HEK293 (cell line): ENCODE measurements around the gene EEFSEC.

Experiments used
- CTCF ChIA-PET: fragments of 350-600 bp; formaldehyde crosslinking; extraction: SDS; loops from one replicate; lab custom pipeline; 2021; ENCODE audit warnings: antibody characterized with exemption; lab: Yijun Ruan, JAX
- POLR2A ChIA-PET: fragments of 300-600 bp; formaldehyde crosslinking; extraction: SDS; loops from one replicate; lab custom pipeline; 2020; ENCODE audit warnings: antibody characterized with exemption, inconsistent platforms; lab: Yijun Ruan, JAX
- H3K27ac ChIP-seq: fragments of 200-500 bp; sonication (Bioruptor generic); 2 replicates; pipeline ENCODE4 v1.5.1; 2014; ENCODE audit warnings: low read depth, low read length, control low read depth, inconsistent platforms; ENCODE audit errors: extremely low read depth
- H3K36me3 ChIP-seq, 2 experiments: fragments of 200-500 bp in 1 of 2; sonication (Bioruptor generic) in 1 of 2; 1 replicate in 1 of 2; 2 replicates in 1 of 2; pipeline ENCODE4 v1.5.1; 2014 to 2017; ENCODE audit warnings: inconsistent platforms in 2 of 2, low read length in 2 of 2; ENCODE audit not compliant: control insufficient read depth in 2 of 2, insufficient read depth in 1 of 2
- H3K4me1 ChIP-seq: fragments of 200-500 bp; sonication (Bioruptor generic); 2 replicates; pipeline ENCODE4 v1.5.1; 2014; ENCODE audit warnings: mild to moderate bottlenecking, low read length, inconsistent platforms; ENCODE audit not compliant: control insufficient read depth, insufficient read depth
- H3K4me3 ChIP-seq: 2 replicates; pipeline ENCODE4 v1.5.1; 2011; ENCODE audit warnings: low read depth, mild to moderate bottlenecking, control low read depth, low read length, moderate library complexity
- H3K9me3 ChIP-seq: fragments of 200-500 bp; sonication (Bioruptor generic); 2 replicates; pipeline ENCODE4 v1.5.1; 2014; ENCODE audit warnings: low read depth, low read length, inconsistent platforms; ENCODE audit not compliant: control insufficient read depth, insufficient read depth
- EGR2 ChIP-seq: fragments of 450-650 bp; formaldehyde crosslinking; IDR thresholded peaks from 2 replicates; pipeline ENCODE4 v1.5.1; 2016; ENCODE audit warnings: low read depth, missing biosample characterization, missing genetic modification characterization
- KLF7 ChIP-seq: fragments of 450-650 bp; formaldehyde crosslinking; IDR thresholded peaks from 2 replicates; pipeline ENCODE4 v1.5.1; 2016; ENCODE audit warnings: missing biosample characterization, missing genetic modification characterization, borderline replicate concordance
- SETDB1 ChIP-seq: IDR thresholded peaks from one replicate; pipeline ENCODE4 v1.6.1; 2017; ENCODE audit warnings: mild to moderate bottlenecking, low read length, moderate library complexity, mixed read lengths; ENCODE audit not compliant: insufficient read length
- TCF7L2 ChIP-seq: IDR thresholded peaks from 2 replicates; pipeline ENCODE4 v1.6.1; 2011; ENCODE audit warnings: low read depth, mild to moderate bottlenecking, inconsistent platforms, low read length, moderate library complexity, borderline replicate concordance
- TRIM28 ChIP-seq: IDR thresholded peaks from 2 replicates; pipeline ENCODE4 v1.6.1; 2011; ENCODE audit warnings: low read length, control low read depth, borderline replicate concordance
- ZBTB7A ChIP-seq: fragments of 450-650 bp; formaldehyde crosslinking; IDR thresholded peaks from 2 replicates; pipeline ENCODE4 v1.5.1; 2016; ENCODE audit warnings: low read depth, missing biosample characterization, missing genetic modification characterization
- ZFHX2 ChIP-seq: fragments of 450-650 bp; formaldehyde crosslinking; conservative IDR thresholded peaks from 2 replicates; pipeline ENCODE4 v1.5.1; 2016; ENCODE audit warnings: missing biosample characterization, missing genetic modification characterization
- ZFP41 ChIP-seq: fragments of 450-650 bp; formaldehyde crosslinking; IDR thresholded peaks from 2 replicates; pipeline ENCODE4 v1.5.1; 2016; ENCODE audit warnings: missing biosample characterization, missing genetic modification characterization, borderline replicate concordance
- ZFP69B ChIP-seq: fragments of 450-650 bp; formaldehyde crosslinking; IDR thresholded peaks from 2 replicates; pipeline ENCODE4 v1.5.1; 2016; ENCODE audit warnings: missing biosample characterization, missing genetic modification characterization
- ZNF2 ChIP-seq: fragments of 450-650 bp; formaldehyde crosslinking; IDR thresholded peaks from 2 replicates; pipeline ENCODE4 v1.5.1; 2016; ENCODE audit warnings: missing biosample characterization, missing genetic modification characterization
- ZNF223 ChIP-seq: fragments of 450-650 bp; formaldehyde crosslinking; IDR thresholded peaks from 2 replicates; pipeline ENCODE4 v1.5.1; 2016; ENCODE audit warnings: missing biosample characterization, missing genetic modification characterization
- ZNF23 ChIP-seq: fragments of 450-650 bp; formaldehyde crosslinking; IDR thresholded peaks from 2 replicates; pipeline ENCODE4 v1.5.1; 2016; ENCODE audit warnings: missing biosample characterization, missing genetic modification characterization, borderline replicate concordance
- ZNF311 ChIP-seq: fragments of 450-650 bp; formaldehyde crosslinking; IDR thresholded peaks from 2 replicates; pipeline ENCODE4 v1.5.1; 2017; ENCODE audit warnings: missing biosample characterization, missing genetic modification characterization, borderline replicate concordance
- ZNF623 ChIP-seq: fragments of 450-650 bp; formaldehyde crosslinking; IDR thresholded peaks from 2 replicates; pipeline ENCODE4 v1.5.1; 2016; ENCODE audit warnings: missing biosample characterization, missing genetic modification characterization
- ZNF747 ChIP-seq: fragments of 450-650 bp; formaldehyde crosslinking; IDR thresholded peaks from 2 replicates; pipeline ENCODE4 v1.5.1; 2016; ENCODE audit warnings: missing biosample characterization, missing genetic modification characterization
- ZNF791 ChIP-seq: fragments of 450-650 bp; formaldehyde crosslinking; IDR thresholded peaks from 2 replicates; pipeline ENCODE4 v1.5.1; 2016; ENCODE audit warnings: missing biosample characterization, missing genetic modification characterization
- ZSCAN16 ChIP-seq: fragments of 450-650 bp; formaldehyde crosslinking; IDR thresholded peaks from 2 replicates; pipeline ENCODE4 v1.5.1; 2016; ENCODE audit warnings: missing biosample characterization, missing genetic modification characterization
- TF ChIP-seq, protein P1 (sequence below): fragments of 450-650 bp; formaldehyde crosslinking; IDR thresholded peaks from 2 replicates; pipeline ENCODE4 v1.5.1; 2016; ENCODE audit warnings: missing biosample characterization, missing genetic modification characterization
- TF ChIP-seq, protein P2 (sequence below): fragments of 450-650 bp; formaldehyde crosslinking; IDR thresholded peaks from 2 replicates; pipeline ENCODE4 v1.5.1; 2016; ENCODE audit warnings: missing biosample characterization, missing genetic modification characterization, low read depth
- TF ChIP-seq, protein P3 (sequence below): fragments of 450-650 bp; IDR thresholded peaks from 2 replicates; pipeline ENCODE4 v1.5.1; 2018; ENCODE audit warnings: missing biosample characterization, mild to moderate bottlenecking, missing genetic modification characterization
- TF ChIP-seq, protein P4 (sequence below): fragments of 450-650 bp; formaldehyde crosslinking; IDR thresholded peaks from 2 replicates; pipeline ENCODE4 v1.5.1; 2016; ENCODE audit warnings: missing biosample characterization, missing genetic modification characterization
- TF ChIP-seq, protein P5 (sequence below): fragments of 450-650 bp; formaldehyde crosslinking; IDR thresholded peaks from 2 replicates; pipeline ENCODE4 v1.5.0; 2017; ENCODE audit warnings: missing biosample characterization, missing genetic modification characterization, borderline replicate concordance

Gene EEFSEC

DNA sequence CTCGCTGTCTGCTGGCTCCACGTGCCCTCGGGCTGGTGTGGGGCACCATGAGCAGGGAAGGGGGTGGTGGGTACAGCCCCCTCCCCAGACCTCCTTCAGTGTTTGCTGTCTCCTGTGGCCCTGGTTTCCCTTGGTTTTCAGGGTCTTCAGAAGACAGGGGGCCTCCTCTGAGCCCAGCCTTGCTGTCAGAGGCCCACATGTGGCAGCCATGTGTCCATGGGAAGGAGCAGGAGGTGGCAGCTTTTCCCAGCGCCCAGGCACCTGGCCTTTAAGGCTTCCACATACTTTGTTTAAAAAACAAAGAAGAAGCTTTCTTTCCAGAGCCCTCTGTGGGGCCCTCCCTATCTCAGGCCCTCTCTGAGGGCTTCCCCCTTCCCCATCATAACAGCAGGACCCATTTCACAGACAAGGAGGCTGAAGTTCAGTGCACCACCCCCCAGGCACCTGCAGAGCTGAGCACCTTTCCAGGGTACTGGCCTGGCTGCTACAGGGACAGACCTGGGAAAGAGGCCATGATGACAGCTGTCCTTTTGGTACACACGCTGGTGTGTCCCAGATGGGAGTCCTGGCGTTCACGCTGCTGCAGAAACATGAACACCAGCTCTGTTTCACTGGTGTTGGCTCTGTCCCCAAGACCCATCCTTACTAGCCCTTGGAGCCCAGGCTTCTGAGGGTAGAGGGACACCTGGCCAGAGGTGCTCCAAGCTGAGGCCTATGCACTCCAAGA, 239.7 kb downstream of the EEFSEC start (continued):
- TF ChIP-seq TCF7L2, result no peak

DNA sequence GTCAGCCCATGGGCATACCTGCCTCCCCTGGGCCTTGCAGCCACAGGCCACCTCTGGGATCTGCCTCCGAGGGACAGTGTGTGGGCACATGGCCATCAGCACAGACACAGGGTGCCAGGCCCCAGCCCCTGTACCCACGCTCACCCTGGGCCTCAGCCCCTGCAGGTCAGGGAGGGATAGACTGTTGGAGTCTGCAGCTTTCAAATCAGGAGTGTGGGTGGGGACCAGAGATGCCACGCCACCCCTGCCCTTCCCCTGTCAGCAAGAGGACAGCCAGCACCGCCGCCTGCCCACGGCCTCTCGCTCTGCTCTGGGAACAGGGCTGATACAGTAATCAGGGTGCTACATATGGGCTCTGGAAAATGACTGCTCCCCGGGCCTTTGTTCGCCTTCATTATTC, 240.8 kb downstream of the EEFSEC start:
- Histone ChIP-seq H3K9me3 (no peaks in the 10 kb centered on the region), H3K4me1 (no peaks in the 10 kb centered on the region), H3K4me3 (no peak overlapping the region), H3K27ac (no peak overlapping the region), H3K36me3 (no peaks in the 10 kb centered on the region)
- CTCF ChIA-PET, result interaction anchor here (0.6 kb wide), 1 partner anchor 31 kb away, joined by 3 read pairs; no protein-coding TSS in a partner anchor
- POLR2A ChIA-PET, result no interaction called here
- TF ChIP-seq EGR2, result peak; percentile 69
- TF ChIP-seq, protein P1, sequence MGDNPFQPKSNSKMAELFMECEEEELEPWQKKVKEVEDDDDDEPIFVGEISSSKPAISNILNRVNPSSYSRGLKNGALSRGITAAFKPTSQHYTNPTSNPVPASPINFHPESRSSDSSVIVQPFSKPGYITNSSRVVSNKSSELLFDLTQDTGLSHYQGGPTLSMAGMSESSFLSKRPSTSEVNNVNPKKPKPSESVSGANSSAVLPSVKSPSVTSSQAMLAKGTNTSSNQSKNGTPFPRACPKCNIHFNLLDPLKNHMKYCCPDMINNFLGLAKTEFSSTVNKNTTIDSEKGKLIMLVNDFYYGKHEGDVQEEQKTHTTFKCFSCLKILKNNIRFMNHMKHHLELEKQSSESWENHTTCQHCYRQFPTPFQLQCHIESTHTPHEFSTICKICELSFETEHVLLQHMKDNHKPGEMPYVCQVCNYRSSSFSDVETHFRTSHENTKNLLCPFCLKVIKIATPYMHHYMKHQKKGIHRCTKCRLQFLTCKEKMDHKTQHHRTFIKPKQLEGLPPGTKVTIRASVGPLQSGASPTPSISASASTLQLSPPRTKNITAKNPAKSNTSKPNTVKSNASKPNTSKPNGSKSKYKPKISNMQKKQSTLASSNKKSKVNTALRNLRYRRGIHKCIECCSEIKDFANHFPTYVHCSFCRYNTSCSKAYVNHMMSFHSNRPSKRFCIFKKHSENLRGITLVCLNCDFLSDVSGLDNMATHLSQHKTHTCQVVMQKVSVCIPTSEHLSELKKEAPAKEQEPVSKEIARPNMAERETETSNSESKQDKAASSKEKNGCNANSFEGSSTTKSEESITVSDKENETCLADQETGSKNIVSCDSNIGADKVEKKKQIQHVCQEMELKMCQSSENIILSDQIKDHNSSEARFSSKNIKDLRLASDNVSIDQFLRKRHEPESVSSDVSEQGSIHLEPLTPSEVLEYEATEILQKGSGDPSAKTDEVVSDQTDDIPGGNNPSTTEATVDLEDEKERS (tag by site-specific recombination), result no peak
- no peak for TF ChIP-seq ZNF747 (tag by site-specific recombination)
- no peak for TF ChIP-seq ZNF311 (tag by site-specific recombination)
- TF ChIP-seq ZNF623 (tag by site-specific recombination), result no peak
- TF ChIP-seq ZFHX2 (tag by site-specific recombination), result peak; percentile 62

DNA sequence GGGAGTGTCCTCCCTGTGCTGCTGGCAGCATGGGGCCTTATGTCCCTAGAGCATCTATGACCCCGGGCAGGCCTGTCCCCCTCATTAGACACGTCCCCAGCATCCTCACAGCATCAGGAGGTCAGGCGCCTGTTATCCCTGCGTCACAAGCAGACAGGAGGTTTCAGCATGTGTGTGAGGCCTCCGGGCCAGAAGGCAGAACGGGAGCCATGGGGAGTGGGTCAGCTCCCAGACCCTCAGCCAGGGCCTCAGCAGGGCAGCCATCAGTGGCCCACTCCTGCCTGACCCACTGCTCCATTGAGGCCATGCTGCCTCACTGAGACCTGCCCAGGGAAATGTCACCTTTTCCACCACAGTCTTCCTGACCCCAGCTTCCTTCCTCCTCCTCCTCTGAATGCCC, 241.8 kb downstream of the EEFSEC start:
- H3K4me3 ChIP-seq, result no peak overlapping the region
- no peaks in the 10 kb centered on the region for H3K36me3 ChIP-seq
- H3K4me1 ChIP-seq, result no peaks in the 10 kb centered on the region
- ChIA-PET CTCF (no interaction called here), POLR2A (no interaction called here)
- no peaks in the 10 kb centered on the region for H3K9me3 ChIP-seq
- no peak overlapping the region for H3K27ac ChIP-seq
- no peak for TF ChIP-seq ZFP41
- TF ChIP-seq SETDB1, result no peak
- TF ChIP-seq ZNF2 (tag by site-specific recombination), result no peak
- TF ChIP-seq TRIM28, result no peak
- TF ChIP-seq, protein P2, sequence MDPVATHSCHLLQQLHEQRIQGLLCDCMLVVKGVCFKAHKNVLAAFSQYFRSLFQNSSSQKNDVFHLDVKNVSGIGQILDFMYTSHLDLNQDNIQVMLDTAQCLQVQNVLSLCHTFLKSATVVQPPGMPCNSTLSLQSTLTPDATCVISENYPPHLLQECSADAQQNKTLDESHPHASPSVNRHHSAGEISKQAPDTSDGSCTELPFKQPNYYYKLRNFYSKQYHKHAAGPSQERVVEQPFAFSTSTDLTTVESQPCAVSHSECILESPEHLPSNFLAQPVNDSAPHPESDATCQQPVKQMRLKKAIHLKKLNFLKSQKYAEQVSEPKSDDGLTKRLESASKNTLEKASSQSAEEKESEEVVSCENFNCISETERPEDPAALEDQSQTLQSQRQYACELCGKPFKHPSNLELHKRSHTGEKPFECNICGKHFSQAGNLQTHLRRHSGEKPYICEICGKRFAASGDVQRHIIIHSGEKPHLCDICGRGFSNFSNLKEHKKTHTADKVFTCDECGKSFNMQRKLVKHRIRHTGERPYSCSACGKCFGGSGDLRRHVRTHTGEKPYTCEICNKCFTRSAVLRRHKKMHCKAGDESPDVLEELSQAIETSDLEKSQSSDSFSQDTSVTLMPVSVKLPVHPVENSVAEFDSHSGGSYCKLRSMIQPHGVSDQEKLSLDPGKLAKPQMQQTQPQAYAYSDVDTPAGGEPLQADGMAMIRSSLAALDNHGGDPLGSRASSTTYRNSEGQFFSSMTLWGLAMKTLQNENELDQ (tag by site-specific recombination), result no peak
- TF ChIP-seq, protein P3, sequence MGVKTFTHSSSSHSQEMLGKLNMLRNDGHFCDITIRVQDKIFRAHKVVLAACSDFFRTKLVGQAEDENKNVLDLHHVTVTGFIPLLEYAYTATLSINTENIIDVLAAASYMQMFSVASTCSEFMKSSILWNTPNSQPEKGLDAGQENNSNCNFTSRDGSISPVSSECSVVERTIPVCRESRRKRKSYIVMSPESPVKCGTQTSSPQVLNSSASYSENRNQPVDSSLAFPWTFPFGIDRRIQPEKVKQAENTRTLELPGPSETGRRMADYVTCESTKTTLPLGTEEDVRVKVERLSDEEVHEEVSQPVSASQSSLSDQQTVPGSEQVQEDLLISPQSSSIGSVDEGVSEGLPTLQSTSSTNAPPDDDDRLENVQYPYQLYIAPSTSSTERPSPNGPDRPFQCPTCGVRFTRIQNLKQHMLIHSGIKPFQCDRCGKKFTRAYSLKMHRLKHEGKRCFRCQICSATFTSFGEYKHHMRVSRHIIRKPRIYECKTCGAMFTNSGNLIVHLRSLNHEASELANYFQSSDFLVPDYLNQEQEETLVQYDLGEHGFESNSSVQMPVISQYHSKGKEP (tag by site-specific recombination), result no peak
- TF ChIP-seq, protein P4, sequence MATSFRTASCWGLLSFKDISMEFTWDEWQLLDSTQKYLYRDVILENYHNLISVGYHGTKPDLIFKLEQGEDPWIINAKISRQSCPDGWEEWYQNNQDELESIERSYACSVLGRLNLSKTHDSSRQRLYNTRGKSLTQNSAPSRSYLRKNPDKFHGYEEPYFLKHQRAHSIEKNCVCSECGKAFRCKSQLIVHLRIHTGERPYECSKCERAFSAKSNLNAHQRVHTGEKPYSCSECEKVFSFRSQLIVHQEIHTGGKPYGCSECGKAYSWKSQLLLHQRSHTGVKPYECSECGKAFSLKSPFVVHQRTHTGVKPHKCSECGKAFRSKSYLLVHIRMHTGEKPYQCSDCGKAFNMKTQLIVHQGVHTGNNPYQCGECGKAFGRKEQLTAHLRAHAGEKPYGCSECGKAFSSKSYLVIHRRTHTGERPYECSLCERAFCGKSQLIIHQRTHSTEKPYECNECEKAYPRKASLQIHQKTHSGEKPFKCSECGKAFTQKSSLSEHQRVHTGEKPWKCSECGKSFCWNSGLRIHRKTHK, result no peak
- no peak for TF ChIP-seq ZNF23 (tag by site-specific recombination)
- no peak for TF ChIP-seq ZNF223 (tag by site-specific recombination)
- TF ChIP-seq, protein P5, sequence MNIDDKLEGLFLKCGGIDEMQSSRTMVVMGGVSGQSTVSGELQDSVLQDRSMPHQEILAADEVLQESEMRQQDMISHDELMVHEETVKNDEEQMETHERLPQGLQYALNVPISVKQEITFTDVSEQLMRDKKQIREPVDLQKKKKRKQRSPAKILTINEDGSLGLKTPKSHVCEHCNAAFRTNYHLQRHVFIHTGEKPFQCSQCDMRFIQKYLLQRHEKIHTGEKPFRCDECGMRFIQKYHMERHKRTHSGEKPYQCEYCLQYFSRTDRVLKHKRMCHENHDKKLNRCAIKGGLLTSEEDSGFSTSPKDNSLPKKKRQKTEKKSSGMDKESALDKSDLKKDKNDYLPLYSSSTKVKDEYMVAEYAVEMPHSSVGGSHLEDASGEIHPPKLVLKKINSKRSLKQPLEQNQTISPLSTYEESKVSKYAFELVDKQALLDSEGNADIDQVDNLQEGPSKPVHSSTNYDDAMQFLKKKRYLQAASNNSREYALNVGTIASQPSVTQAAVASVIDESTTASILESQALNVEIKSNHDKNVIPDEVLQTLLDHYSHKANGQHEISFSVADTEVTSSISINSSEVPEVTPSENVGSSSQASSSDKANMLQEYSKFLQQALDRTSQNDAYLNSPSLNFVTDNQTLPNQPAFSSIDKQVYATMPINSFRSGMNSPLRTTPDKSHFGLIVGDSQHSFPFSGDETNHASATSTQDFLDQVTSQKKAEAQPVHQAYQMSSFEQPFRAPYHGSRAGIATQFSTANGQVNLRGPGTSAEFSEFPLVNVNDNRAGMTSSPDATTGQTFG, result no peak
- TF ChIP-seq ZBTB7A (tag by site-specific recombination), result no peak
- no peak for TF ChIP-seq ZNF791 (tag by site-specific recombination)
- TF ChIP-seq ZFP69B (tag by site-specific recombination), result no peak
- no peak for TF ChIP-seq KLF7 (tag by site-specific recombination)
- no peak for TF ChIP-seq ZSCAN16 (tag by site-specific recombination)
